Measurements from ENCODE around the gene DIAPH2. TPM values are rescaled to one million over a fixed set of nuclear protein-coding genes. Genes with fewer than 3 reads are reported as not detected.

DIAPH2 gene
- total RNA-seq, 2 donors from 2014 or later = 19.1 to 31.9 TPM

GRCh38 chrX:97267396-97268181 is 582.9 kb downstream of the DIAPH2 start:
- H3K27ac ChIP-seq = no peak overlapping the region
- TF ChIP-seq, protein P1, sequence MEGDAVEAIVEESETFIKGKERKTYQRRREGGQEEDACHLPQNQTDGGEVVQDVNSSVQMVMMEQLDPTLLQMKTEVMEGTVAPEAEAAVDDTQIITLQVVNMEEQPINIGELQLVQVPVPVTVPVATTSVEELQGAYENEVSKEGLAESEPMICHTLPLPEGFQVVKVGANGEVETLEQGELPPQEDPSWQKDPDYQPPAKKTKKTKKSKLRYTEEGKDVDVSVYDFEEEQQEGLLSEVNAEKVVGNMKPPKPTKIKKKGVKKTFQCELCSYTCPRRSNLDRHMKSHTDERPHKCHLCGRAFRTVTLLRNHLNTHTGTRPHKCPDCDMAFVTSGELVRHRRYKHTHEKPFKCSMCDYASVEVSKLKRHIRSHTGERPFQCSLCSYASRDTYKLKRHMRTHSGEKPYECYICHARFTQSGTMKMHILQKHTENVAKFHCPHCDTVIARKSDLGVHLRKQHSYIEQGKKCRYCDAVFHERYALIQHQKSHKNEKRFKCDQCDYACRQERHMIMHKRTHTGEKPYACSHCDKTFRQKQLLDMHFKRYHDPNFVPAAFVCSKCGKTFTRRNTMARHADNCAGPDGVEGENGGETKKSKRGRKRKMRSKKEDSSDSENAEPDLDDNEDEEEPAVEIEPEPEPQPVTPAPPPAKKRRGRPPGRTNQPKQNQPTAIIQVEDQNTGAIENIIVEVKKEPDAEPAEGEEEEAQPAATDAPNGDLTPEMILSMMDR (IDR thresholded peaks at IDR 0.05) = no peak
- H3K4me3 ChIP-seq = no peak overlapping the region
- no peaks in the 10 kb centered on the region for H3K36me3 ChIP-seq
- H3K27me3 ChIP-seq = no peaks in the 10 kb centered on the region
- no peak overlapping the region for H3K9ac ChIP-seq (ENCODE audit: low read depth in 2 of 2, low read length in 2 of 2)
- intact Hi-C loops (cut with DNase I) = no loop called here
- no peaks in the 10 kb centered on the region for H3K4me1 ChIP-seq
- DNase-seq = no peak
- no peaks in the 10 kb centered on the region for H3K9me3 ChIP-seq

DNA sequence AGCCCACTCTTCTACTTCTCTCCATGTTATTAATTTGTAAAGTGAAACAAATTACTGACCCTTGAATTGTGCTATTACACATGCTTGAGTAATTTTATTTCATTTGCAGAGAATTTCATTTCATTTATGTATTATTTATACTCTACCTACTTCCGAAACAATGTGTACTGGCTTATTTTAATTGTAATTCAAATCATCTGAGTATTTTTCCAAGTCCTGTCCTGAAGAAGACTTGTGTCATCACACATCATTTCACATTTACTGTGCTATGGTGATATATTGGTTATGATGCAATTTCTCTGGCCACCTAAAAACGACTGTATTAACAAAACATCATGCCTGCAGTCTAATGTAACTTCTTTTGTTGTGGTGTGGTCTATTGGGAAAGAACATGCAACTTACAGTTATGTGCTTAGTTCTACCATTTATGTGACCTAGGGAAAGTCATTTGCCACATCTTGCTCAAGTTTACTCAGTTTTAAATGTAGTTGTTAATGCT is 583.6 kb downstream of the DIAPH2 start:
- no peak overlapping the region for H3K4me3 ChIP-seq
- H3K36me3 ChIP-seq = no peaks in the 10 kb centered on the region
- no peak for DNase-seq
- intact Hi-C loops (cut with DNase I) = no loop called here
- H3K9ac ChIP-seq (ENCODE audit: low read depth in 2 of 2, low read length in 2 of 2) = no peak overlapping the region
- TF ChIP-seq, protein P1 (IDR thresholded peaks at IDR 0.05) = no peak
- no peaks in the 10 kb centered on the region for H3K27me3 ChIP-seq
- no peaks in the 10 kb centered on the region for H3K9me3 ChIP-seq
- no peaks in the 10 kb centered on the region for H3K4me1 ChIP-seq
- no peak overlapping the region for H3K27ac ChIP-seq

GRCh38 chrX:97284531-97284930 is 599.9 kb downstream of the DIAPH2 start:
- intact Hi-C loops (cut with DNase I) = no loop called here
- TF ChIP-seq, protein P1 (IDR thresholded peaks at IDR 0.05) = no peak
- Histone ChIP-seq H3K4me1 (no peaks in the 10 kb centered on the region), H3K4me3 (no peak overlapping the region), H3K9me3 (no peaks in the 10 kb centered on the region), H3K27me3 (no peaks in the 10 kb centered on the region), H3K27ac (no peak overlapping the region), H3K9ac (ENCODE audit: low read depth in 2 of 2, low read length in 2 of 2) (no peak overlapping the region), H3K36me3 (no peaks in the 10 kb centered on the region)
- no peak for DNase-seq

DNA sequence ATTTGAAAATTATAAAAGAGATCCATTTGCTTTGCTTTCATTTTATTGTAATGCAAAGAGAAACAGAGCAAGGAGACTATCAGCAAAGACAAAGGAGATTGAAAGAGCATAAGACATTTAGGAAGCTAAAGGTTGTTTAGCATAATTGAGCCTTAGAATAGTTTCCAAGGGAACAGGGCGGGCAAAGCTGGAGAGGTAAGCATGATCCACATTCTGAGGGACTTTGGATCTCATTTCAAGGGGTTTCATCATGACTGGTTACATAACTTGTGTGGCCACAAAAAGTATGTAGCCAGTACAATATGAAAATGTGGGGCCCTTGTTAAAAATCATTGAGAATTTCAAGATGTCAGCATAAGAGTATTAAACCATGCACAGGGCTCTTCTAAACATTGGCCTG is 605.6 kb downstream of the DIAPH2 start:
- H3K4me1 ChIP-seq = no peaks in the 10 kb centered on the region
- TF ChIP-seq, protein P1 (IDR thresholded peaks at IDR 0.05) = no peak
- intact Hi-C loops (cut with DNase I) = no loop called here

GRCh38 chrX:97294041-97294440 is 609.4 kb downstream of the DIAPH2 start:
- Histone ChIP-seq H3K9me3 (no peaks in the 10 kb centered on the region), H3K27ac (no peak overlapping the region), H3K36me3 (no peaks in the 10 kb centered on the region), H3K9ac (ENCODE audit: low read depth in 2 of 2, low read length in 2 of 2) (no peak overlapping the region), H3K4me3 (no peak overlapping the region), H3K27me3 (no peaks in the 10 kb centered on the region), H3K4me1 (no peaks in the 10 kb centered on the region)
- TF ChIP-seq, protein P1 (IDR thresholded peaks at IDR 0.05) = no peak
- intact Hi-C loops (cut with DNase I) = no loop called here
- no peak for DNase-seq

More for the DNA sequence above, 605.6 kb downstream of the DIAPH2 start:
- no peak overlapping the region for H3K9ac ChIP-seq (ENCODE audit: low read depth in 2 of 2, low read length in 2 of 2)
- no peak overlapping the region for H3K4me3 ChIP-seq
- DNase-seq = no peak
- H3K36me3 ChIP-seq = no peaks in the 10 kb centered on the region
- no peaks in the 10 kb centered on the region for H3K27me3 ChIP-seq
- H3K27ac ChIP-seq = no peak overlapping the region
- no peaks in the 10 kb centered on the region for H3K9me3 ChIP-seq
